A673 (cell line): Measurements from ENCODE around the gene GLS. TPM values are rescaled to one million over a fixed set of nuclear protein-coding genes. Genes with fewer than 3 reads are reported as not detected.

ENCODE experiments used
- BruUV-seq: library from RNA; stranded (reverse); fragments of 400-500 nt; replicated peaks from 2 replicates; lab custom pipeline; 2021; lab: Mats Ljungman, UMichigan
- CTCF ChIA-PET: fragments of 300-600 bp; sonication (Branson Sonifier 250); formaldehyde crosslinking; loops from one replicate; lab custom pipeline; 2022; ENCODE audit warnings: antibody characterized with exemption; lab: Charles Lee
- POLR2A ChIA-PET: fragments of 300-600 bp; sonication (Branson Sonifier 250); formaldehyde crosslinking; loops from one replicate; lab custom pipeline; 2022; ENCODE audit warnings: antibody characterized with exemption; ENCODE audit not compliant: low non-redundant PET; lab: Charles Lee
- DNase-seq: peaks from one replicate; pipeline ENCODE4 v3.0.0-alpha.2; 2015; ENCODE audit warnings: low spot score
- H3K27ac ChIP-seq: fragments of 200-600 bp; sonication (generic); 2 replicates; pipeline ENCODE4 v1.5.1; 2016; ENCODE audit warnings: mixed run types, low read depth, mild to moderate bottlenecking, mixed read lengths, antibody characterized with exemption, low read length; ENCODE audit not compliant: poor library complexity, severe bottlenecking
- H3K27me3 ChIP-seq: fragments of 200-600 bp; sonication (generic); replicated peaks from 2 replicates; pipeline ENCODE4 v1.6.1; 2017; ENCODE audit warnings: mixed run types, low read depth, mild to moderate bottlenecking, mixed read lengths, antibody characterized with exemption, low read length; ENCODE audit not compliant: insufficient read depth, poor library complexity
- H3K36me3 ChIP-seq: fragments of 200-600 bp; sonication (generic); 2 replicates; pipeline ENCODE4 v1.6.1; 2016; ENCODE audit warnings: mixed run types, mild to moderate bottlenecking, mixed read lengths, antibody characterized with exemption, low read length; ENCODE audit not compliant: insufficient read depth, poor library complexity, severe bottlenecking
- H3K4me1 ChIP-seq: fragments of 200-600 bp; sonication (generic); 2 replicates; pipeline ENCODE4 v1.6.1; 2017; ENCODE audit warnings: mixed run types, mild to moderate bottlenecking, mixed read lengths, antibody characterized with exemption, low read length; ENCODE audit not compliant: insufficient read depth, poor library complexity, severe bottlenecking
- H3K4me3 ChIP-seq: fragments of 200-600 bp; sonication (generic); 2 replicates; pipeline ENCODE4 v1.5.1; 2016; ENCODE audit warnings: low read depth, mixed run types, mild to moderate bottlenecking, mixed read lengths, low read length; ENCODE audit not compliant: poor library complexity, severe bottlenecking
- H3K9me3 ChIP-seq: fragments of 200-600 bp; sonication (generic); 2 replicates; pipeline ENCODE4 v1.6.1; 2016; ENCODE audit warnings: mixed run types, low read depth, mild to moderate bottlenecking, mixed read lengths, antibody characterized with exemption, low read length; ENCODE audit not compliant: poor library complexity, severe bottlenecking
- EZH2 ChIP-seq: fragments of 200-600 bp; sonication (generic); IDR thresholded peaks from 2 replicates; pipeline ENCODE4 v1.6.1; 2017; ENCODE audit warnings: borderline replicate concordance, low read depth, mild to moderate bottlenecking, mixed read lengths, antibody characterized with exemption, low read length; ENCODE audit not compliant: poor library complexity, severe bottlenecking
- intact Hi-C: fragments of 100-400 bp; cut with micrococcal nuclease; formaldehyde crosslinking; loops from one replicate; pipeline ENCODE4 v1.10.0; 2022; ENCODE audit not compliant: unreplicated experiment
- total RNA-seq: library from RNA; stranded (reverse); gene quantifications from 2 replicates; pipeline ENCODE4 v1.2.3, GENCODE V29; 2021
- TF ChIP-seq, protein P1 (sequence below): fragments of 300-800, 200-600 bp; sonication (generic); conservative IDR thresholded peaks from 2 replicates; pipeline ENCODE4 v1.5.1; 2017; ENCODE audit warnings: low read depth, mild to moderate bottlenecking, antibody characterized with exemption, low read length, moderate library complexity, mixed read lengths

Gene GLS
- total RNA-seq, 1 experiment from 2014 or later: 116 TPM

DNA sequence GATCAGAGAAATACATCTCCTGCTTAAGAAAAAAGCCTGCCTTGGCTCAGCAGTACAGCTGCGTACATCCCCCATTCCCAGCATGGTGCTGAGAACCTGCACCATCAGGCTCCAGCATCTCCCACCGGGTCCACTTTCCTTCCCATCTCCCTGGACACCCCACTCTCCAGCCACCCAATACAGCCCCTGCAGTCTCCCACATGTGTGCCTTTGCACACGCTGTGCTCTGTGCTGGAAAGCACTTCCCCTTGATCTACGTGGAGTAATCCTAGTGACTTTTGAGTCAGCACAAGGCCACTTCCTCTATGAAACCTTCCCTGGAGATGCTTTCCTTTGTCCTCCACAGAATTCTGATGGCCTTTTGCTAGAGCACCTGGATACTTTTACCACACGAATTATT, 116.3 kb downstream of the GLS start:
- H3K36me3 ChIP-seq: peaks cover 70% of the 10 kb centered on the region
- ChIA-PET CTCF (no interaction called here), POLR2A (no interaction called here)
- intact Hi-C loops: loop anchor here (2.0 kb wide), 1 partner anchor 34 kb away; no protein-coding TSS in a partner anchor
- H3K9me3 ChIP-seq: no peaks in the 10 kb centered on the region
- DNase-seq: no peak
- H3K27ac ChIP-seq: no peak overlapping the region
- no peaks in the 10 kb centered on the region for H3K27me3 ChIP-seq
- no peak for TF ChIP-seq EZH2
- TF ChIP-seq, protein P1, sequence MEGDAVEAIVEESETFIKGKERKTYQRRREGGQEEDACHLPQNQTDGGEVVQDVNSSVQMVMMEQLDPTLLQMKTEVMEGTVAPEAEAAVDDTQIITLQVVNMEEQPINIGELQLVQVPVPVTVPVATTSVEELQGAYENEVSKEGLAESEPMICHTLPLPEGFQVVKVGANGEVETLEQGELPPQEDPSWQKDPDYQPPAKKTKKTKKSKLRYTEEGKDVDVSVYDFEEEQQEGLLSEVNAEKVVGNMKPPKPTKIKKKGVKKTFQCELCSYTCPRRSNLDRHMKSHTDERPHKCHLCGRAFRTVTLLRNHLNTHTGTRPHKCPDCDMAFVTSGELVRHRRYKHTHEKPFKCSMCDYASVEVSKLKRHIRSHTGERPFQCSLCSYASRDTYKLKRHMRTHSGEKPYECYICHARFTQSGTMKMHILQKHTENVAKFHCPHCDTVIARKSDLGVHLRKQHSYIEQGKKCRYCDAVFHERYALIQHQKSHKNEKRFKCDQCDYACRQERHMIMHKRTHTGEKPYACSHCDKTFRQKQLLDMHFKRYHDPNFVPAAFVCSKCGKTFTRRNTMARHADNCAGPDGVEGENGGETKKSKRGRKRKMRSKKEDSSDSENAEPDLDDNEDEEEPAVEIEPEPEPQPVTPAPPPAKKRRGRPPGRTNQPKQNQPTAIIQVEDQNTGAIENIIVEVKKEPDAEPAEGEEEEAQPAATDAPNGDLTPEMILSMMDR: no peak
- H3K4me1 ChIP-seq: no peaks in the 10 kb centered on the region
- H3K4me3 ChIP-seq: no peak overlapping the region
- no TSS peak for BruUV-seq

DNA sequence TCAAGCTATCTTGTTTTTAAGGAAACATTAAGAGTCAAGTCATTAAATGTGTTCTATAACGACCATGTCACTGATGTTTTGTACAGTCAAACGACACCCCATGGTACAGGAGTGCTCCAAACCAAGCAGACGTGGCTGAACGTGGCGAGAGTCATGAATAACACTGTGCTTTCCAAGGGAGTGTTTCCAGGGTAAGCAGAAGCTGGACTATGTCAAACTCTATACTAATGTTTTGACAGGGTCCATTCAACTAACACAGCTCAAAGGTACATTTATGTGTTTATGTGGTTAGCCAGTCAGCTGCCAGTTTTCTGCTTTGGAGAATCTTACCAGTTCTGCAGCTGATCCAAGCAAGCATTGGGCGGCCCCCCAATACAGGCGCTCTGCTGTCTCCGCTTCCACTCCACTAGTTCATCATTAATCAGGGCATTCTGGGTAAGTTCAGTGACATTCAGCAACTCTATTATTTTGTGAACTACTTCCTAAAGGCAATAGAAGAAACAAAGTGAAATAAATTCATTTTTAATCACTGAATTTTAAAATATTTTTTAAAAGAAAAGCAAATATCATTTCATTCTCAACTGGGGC, 117.0 kb downstream of the GLS start:
- H3K9me3 ChIP-seq: no peaks in the 10 kb centered on the region
- no peaks in the 10 kb centered on the region for H3K27me3 ChIP-seq
- no peak for DNase-seq
- TF ChIP-seq, protein P1: no peak
- no peak for TF ChIP-seq EZH2
- ChIA-PET POLR2A (no interaction called here), CTCF (no interaction called here)
- no peaks in the 10 kb centered on the region for H3K4me1 ChIP-seq
- BruUV-seq: no TSS peak
- peaks cover 76% of the 10 kb centered on the region for H3K36me3 ChIP-seq
- no peak overlapping the region for H3K27ac ChIP-seq
- H3K4me3 ChIP-seq: no peak overlapping the region
- intact Hi-C loops: loop anchor here (2.0 kb wide), 1 partner anchor 33 kb away; no protein-coding TSS in a partner anchor

DNA sequence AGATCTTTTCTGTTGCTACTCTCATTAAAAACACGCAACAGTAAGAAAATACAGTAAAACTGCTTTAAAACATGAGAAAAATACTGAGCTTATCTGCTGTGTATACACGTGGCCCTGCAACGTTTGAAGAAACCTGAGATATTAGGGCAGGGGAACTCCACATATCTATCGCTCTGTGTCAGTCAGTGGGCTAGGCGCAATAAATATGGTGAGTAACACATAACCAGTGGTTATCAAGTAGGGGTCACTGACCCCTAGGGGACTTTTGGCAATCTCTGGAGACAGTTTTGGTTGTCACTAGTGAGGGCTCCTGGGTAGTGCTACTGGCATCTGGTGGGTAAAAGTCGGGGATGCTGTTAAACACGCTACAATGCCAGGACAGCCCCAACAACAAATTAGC, 118.4 kb downstream of the GLS start:
- no peak for DNase-seq
- no TSS peak for BruUV-seq
- Histone ChIP-seq H3K9me3 (no peaks in the 10 kb centered on the region), H3K4me1 (no peaks in the 10 kb centered on the region), H3K4me3 (no peak overlapping the region), H3K36me3 (peaks cover 78% of the 10 kb centered on the region), H3K27ac (no peak overlapping the region), H3K27me3 (no peaks in the 10 kb centered on the region)
- CTCF ChIA-PET: no interaction called here
- TF ChIP-seq, protein P1: no peak
- TF ChIP-seq EZH2: no peak
- POLR2A ChIA-PET: no interaction called here
- intact Hi-C loops: no loop called here
